Pancreas (tissue), 10 donors: ENCODE measurements around the gene RESP18. TPM values are rescaled to one million over a fixed set of nuclear protein-coding genes. Genes with fewer than 3 reads are reported as not detected.
A peak's percentile ranks its signal among the peaks of the same experiment; 100 is the strongest.
"Not testable (repeated sequence)": the region's sequence is repeated elsewhere in the genome, so short reads cannot be mapped to it uniquely, and the experiment has no call there.

Experiments
- ATAC-seq, 4 donors: fragments of 200-7000 bp; cut with Tn5 transposase; one replicate each; pipeline versions ENCODE4 v1.8.0 to v1.9.1; 2020; ENCODE audit warnings: mild to moderate bottlenecking in 4 of 4, moderate library complexity in 4 of 4
- DNase-seq, 6 donors: peaks; one replicate each; pipeline ENCODE4 v3.0.0-alpha.2; 2020
- FAIRE-seq: peaks from 2 replicates; lab custom pipeline; 2012; peaks lifted over from hg19 to GRCh38; lab: Jason Lieb, UNC
- H3K27ac ChIP-seq, 4 donors: fragments of 200-600 bp; sonication (generic); 1 replicate in 3 of 4; 2 replicates in 1 of 4; pipeline versions ENCODE4 v1.5.0 to v1.8.0; 2020
- H3K27me3 ChIP-seq, 4 donors: fragments of 200-600 bp; one replicate each; pipeline ENCODE4 v1.8.0; 2021
- H3K36me3 ChIP-seq, 3 donors: fragments of 200-600 bp; sonication (generic) in 1 of 3; one replicate each; pipeline versions ENCODE4 v1.5.0 to v1.8.0; 2020 to 2021
- H3K4me1 ChIP-seq, 3 donors: fragments of 200-600 bp; one replicate each; pipeline ENCODE4 v1.8.0; 2021
- H3K4me3 ChIP-seq, 4 donors: fragments of 200-600 bp; sonication (generic) in 2 of 4; one replicate each; pipeline versions ENCODE4 v1.5.0 to v1.8.0; 2020 to 2021
- H3K9me3 ChIP-seq, 4 donors: fragments of 200-600 bp; one replicate each; pipeline ENCODE4 v1.8.0; 2021
- WGBS, 2 donors: extraction: QIAGEN DNeasy Blood & Tissue Kit; methylation state at CpG; one replicate each; pipeline ENCODE4 v1.1.7; 2013; 5-methylcytosine and 5-hydroxymethylcytosine counted together
- intact Hi-C, 3 donors: fragments of 100-400 bp; cut with DNase I; formaldehyde crosslinking; loops; one replicate each; pipeline versions ENCODE4 v1.11.1 to v1.14.2; 2022
- polyA plus RNA-seq, 2 donors: library from polyadenylated mRNA; stranded (reverse); fragments of 200-250 nt; gene quantifications; one replicate each; pipeline ENCODE4 v1.2.3, GENCODE V29; 2013
- total RNA-seq, 6 donors: library from RNA; stranded (reverse); fragmentation: NEBNext Ultra II Directional in 4 of 6; extraction: Animal tissue kit (Norgen Biotek cat#: 25700) in 4 of 6; gene quantifications; one replicate each; pipeline versions ENCODE4 v1.2.1 to v1.2.4, GENCODE V29; 2021 to 2023
- TF ChIP-seq, protein P1 (sequence below), 4 donors: fragments of 200-600 bp; sonication (generic) in 3 of 4; IDR thresholded peaks; one replicate each; pipeline versions ENCODE4 v1.5.0 to v1.8.0; 2021; ENCODE audit warnings: antibody characterized with exemption in 4 of 4
- donor health status: healthy with polysubstance abuse.
- donor health status: DM: no; HTN: no; CAD: no; lungs with moderate emphysema.
- donor health status: DM: no; HTN: no; CAD: no.
- donor health status: control.
- donor health status: control.
- donor health status: Bipolar disorder and iron deficiency.
- donor health status: DM: yes; HTN: yes; CAD: no.
- donor health status: DM: no; HTN: no; CAD: no.
- donor health status: DM: no; HTN: no; CAD: no.
- donor health status: DM: yes; HTN: yes; CAD: no.

The RESP18 gene
- total and polyA plus RNA-seq, 8 donors = 0.16 TPM; not detected in 7

- 85 to 86% methylated on average over 16 of the region's 16 CpGs for WGBS, 2 donors
- TF ChIP-seq, protein P1, sequence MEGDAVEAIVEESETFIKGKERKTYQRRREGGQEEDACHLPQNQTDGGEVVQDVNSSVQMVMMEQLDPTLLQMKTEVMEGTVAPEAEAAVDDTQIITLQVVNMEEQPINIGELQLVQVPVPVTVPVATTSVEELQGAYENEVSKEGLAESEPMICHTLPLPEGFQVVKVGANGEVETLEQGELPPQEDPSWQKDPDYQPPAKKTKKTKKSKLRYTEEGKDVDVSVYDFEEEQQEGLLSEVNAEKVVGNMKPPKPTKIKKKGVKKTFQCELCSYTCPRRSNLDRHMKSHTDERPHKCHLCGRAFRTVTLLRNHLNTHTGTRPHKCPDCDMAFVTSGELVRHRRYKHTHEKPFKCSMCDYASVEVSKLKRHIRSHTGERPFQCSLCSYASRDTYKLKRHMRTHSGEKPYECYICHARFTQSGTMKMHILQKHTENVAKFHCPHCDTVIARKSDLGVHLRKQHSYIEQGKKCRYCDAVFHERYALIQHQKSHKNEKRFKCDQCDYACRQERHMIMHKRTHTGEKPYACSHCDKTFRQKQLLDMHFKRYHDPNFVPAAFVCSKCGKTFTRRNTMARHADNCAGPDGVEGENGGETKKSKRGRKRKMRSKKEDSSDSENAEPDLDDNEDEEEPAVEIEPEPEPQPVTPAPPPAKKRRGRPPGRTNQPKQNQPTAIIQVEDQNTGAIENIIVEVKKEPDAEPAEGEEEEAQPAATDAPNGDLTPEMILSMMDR (IDR thresholded peaks at IDR 0.05) = no peak
- Histone ChIP-seq H3K9me3 (no peaks in the 10 kb centered on the region), H3K27ac (no peak overlapping the region), H3K4me3 (no peak overlapping the region), H3K4me1 (no peaks in the 10 kb centered on the region), H3K27me3 (peaks cover 0 to 1% (median 0%) of the 10 kb centered on the region in 4 donors), H3K36me3 (no peaks in the 10 kb centered on the region)
- no peak for DNase-seq
- ATAC-seq = no peak
- intact Hi-C loops = no loop called here
- no peak for FAIRE-seq
Observed at GRCh38 chr2:219314804-219315468, 17.6 kb downstream of the RESP18 start.

GRCh38 chr2:219312683-219313263, 19.8 kb downstream of the RESP18 start:
- H3K9me3 ChIP-seq, FAIRE-seq, H3K4me1 ChIP-seq, DNase-seq, ATAC-seq, H3K36me3 ChIP-seq, H3K4me3 ChIP-seq, intact Hi-C loops, H3K27ac ChIP-seq: not testable (repeated sequence)
- WGBS, 2 donors = 80 to 84% methylated on average over 31 to 49 of the region's 49 CpGs
- H3K27me3 ChIP-seq = peaks cover 0 to 13% (median 2%) of the 10 kb centered on the region in 4 donors

DNA sequence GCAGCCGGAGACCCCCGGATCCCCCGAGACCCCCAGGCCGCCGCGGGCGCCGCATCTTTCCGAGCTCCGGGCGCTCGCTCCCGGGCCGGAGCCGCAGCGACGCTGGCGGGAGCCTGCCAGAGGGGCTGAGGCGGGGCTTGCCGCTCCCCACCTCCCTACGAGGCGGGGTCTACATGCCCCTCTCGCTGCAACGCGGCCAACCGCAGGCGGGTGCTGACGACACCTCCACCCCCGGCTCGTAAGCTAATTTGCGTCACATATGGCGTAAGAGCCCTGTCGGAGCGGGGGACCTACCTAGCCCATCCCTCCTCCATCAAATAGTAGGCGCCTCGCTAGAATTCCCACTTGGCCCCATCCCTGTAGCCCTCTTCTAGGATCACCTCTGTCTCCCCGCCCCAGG, 23.3 kb downstream of the RESP18 start, which contains the start of gene PTPRN:
Gene PTPRN (minus strand): TSS at position 124 of the 400 bp plus-strand sequence. CDS start 69 bp downstream, at position 55.
- Histone ChIP-seq H3K36me3 (no peaks in the 10 kb centered on the region), H3K9me3 (no peaks in the 10 kb centered on the region), H3K27me3 (peaks cover 0 to 13% (median 2%) of the 10 kb centered on the region in 4 donors), H3K4me1 (no peaks in the 10 kb centered on the region), H3K27ac (no peak within 1 kb of the TSS), H3K4me3 (peak within 1 kb of the TSS in 1 of 4 donors; percentile 6)
- peak in 3 of 4 donors; percentile 37 to 87 (median 81) for ATAC-seq
- intact Hi-C loops = loop anchor here in 2 of 3 donors (10.0 kb wide), 2 partner anchors 144 to 274 kb away; partner anchors contain the start of gene NHEJ1 (in 1 of the 2)
- TF ChIP-seq, protein P1 (IDR thresholded peaks at IDR 0.05) = no peak
- FAIRE-seq = no peak
- WGBS, 2 donors = 4% methylated on average over 35 to 37 of the region's 37 CpGs
- DNase-seq = no peak

DNA sequence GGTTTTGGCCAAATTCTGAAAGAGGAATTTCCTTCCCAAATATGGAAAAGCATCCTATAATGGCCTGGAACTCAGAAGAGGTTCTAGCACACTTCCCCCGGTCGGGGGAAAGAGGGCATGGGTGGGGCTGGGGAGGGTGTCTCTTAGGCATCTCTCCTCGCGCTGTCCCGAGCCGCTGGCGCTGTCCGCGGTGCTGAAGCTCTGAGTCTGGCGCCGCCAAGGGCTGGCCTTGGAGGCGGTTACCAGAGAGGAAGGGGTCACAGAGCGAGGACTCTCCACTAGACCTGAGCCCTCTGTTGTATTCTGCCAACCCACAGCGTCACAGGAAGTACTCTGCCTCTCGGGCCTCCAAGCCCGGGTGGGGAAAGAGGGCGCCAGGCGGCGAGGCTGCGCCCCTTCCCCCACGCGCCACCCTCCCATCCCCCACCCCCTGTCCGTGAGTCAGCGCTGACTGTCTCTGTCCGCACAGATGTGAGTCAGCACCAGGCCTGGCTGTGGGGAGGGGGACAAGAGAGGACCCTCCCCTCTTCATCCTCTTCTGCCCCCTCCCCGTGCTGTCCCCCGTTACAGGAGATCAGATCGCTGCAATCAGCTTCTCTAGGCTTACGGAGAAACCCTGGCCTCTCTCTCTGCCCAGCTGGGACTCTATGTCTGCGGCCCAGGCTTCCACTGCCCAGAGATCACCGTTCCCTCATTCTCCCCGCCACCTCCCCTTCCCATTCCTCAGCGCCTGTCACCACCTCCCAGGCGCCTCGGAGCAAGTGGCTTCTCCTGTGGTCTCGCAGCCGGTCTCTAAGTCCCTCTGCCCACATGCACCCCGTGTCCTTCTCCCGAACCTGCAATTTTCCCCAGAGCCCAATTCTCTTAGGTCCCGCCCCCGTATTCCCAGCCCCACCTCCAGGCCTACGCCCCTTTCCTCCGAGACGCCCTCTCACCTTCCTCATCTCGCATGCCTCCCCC, 24.1 kb downstream of the RESP18 start:
- TF ChIP-seq, protein P1 (IDR thresholded peaks at IDR 0.05) = no peak
- peak in 5 of 6 donors; percentile 53 to 89 (median 77) for DNase-seq
- Histone ChIP-seq H3K36me3 (no peaks in the 10 kb centered on the region), H3K27me3 (peaks cover 0 to 13% (median 2%) of the 10 kb centered on the region in 4 donors), H3K27ac (no peak overlapping the region), H3K4me1 (no peaks in the 10 kb centered on the region), H3K9me3 (no peaks in the 10 kb centered on the region), H3K4me3 (peak overlapping the region in 1 of 4 donors; percentile 6)
- intact Hi-C loops = loop anchor here in 2 of 3 donors (10.0 kb wide), 2 partner anchors 144 to 274 kb away; partner anchors contain the start of gene NHEJ1 (in 1 of the 2)
- ATAC-seq = peak; percentile 79 to 97 (median 84)
- WGBS, 2 donors = 5 to 6% methylated on average over 43 to 45 of the region's 45 CpGs
- FAIRE-seq = no peak
